ENCODE measurements around the gene GRM1.
"Not testable (repeated sequence)": the region's sequence is repeated elsewhere in the genome, so short reads cannot be mapped to it uniquely, and the experiment has no call there.

GRM1 gene

GRCh38 chr6:146194434-146194833 lies 165.6 kb downstream of the GRM1 start:
- no peak for DNase-seq

- no peak for DNase-seq
Measured at GRCh38 chr6:146200176-146200575, 171.3 kb downstream of the GRM1 start.

- no peak for DNase-seq
Measured at GRCh38 chr6:146202570-146202969, 173.7 kb downstream of the GRM1 start.

- no peak for DNase-seq
Measured at GRCh38 chr6:146209942-146210341, 181.1 kb downstream of the GRM1 start.

GRCh38 chr6:146210406-146211083 lies 181.7 kb downstream of the GRM1 start:
- no peak for DNase-seq

GRCh38 chr6:146211646-146212045 lies 182.8 kb downstream of the GRM1 start:
- DNase-seq, result no peak

- DNase-seq, result no peak
Measured at GRCh38 chr6:146212781-146213180, 183.9 kb downstream of the GRM1 start.

- DNase-seq, result no peak
Measured at GRCh38 chr6:146219101-146219500, 190.2 kb downstream of the GRM1 start.

GRCh38 chr6:146224449-146224848 lies 195.6 kb downstream of the GRM1 start:
- no peak for DNase-seq

- no peak for DNase-seq
Measured at GRCh38 chr6:146224988-146225387, 196.1 kb downstream of the GRM1 start.

GRCh38 chr6:146240322-146240721 lies 211.5 kb downstream of the GRM1 start:
- DNase-seq, result no peak

GRCh38 chr6:146240807-146241206 lies 211.9 kb downstream of the GRM1 start:
- DNase-seq, result no peak

GRCh38 chr6:146243646-146244045 lies 214.8 kb downstream of the GRM1 start:
- DNase-seq, result not testable (repeated sequence)

GRCh38 chr6:146244630-146245143 lies 215.8 kb downstream of the GRM1 start:
- no peak for DNase-seq

GRCh38 chr6:146246028-146246427 lies 217.2 kb downstream of the GRM1 start:
- no peak for DNase-seq

GRCh38 chr6:146253691-146254090 lies 224.8 kb downstream of the GRM1 start:
- DNase-seq, result no peak

- DNase-seq, result no peak
Measured at GRCh38 chr6:146258206-146258605, 229.3 kb downstream of the GRM1 start.

- no peak for DNase-seq
Measured at GRCh38 chr6:146260886-146261285, 232.0 kb downstream of the GRM1 start.

- DNase-seq, result no peak
Measured at GRCh38 chr6:146265056-146265455, 236.2 kb downstream of the GRM1 start.

- DNase-seq, result no peak
Measured at GRCh38 chr6:146267447-146267846, 238.6 kb downstream of the GRM1 start.

GRCh38 chr6:146267946-146268345 lies 239.1 kb downstream of the GRM1 start:
- DNase-seq, result no peak

GRCh38 chr6:146269482-146269881 lies 240.6 kb downstream of the GRM1 start:
- no peak for DNase-seq

GRCh38 chr6:146271163-146271562 lies 242.3 kb downstream of the GRM1 start:
- not testable (repeated sequence) for DNase-seq

GRCh38 chr6:146273490-146273889 lies 244.6 kb downstream of the GRM1 start:
- no peak for DNase-seq

GRCh38 chr6:146277142-146277541 lies 248.3 kb downstream of the GRM1 start:
- DNase-seq, result no peak

Measured in inflammatory macrophage (primary cell).